Suprapubic skin (tissue), 4 donors: ENCODE measurements around the gene WNT16. TPM values are rescaled to one million over a fixed set of nuclear protein-coding genes. Genes with fewer than 3 reads are reported as not detected.

Experiments used
- DNase-seq, 2 donors: peaks; one replicate each; pipeline ENCODE4 v3.0.0-alpha.2; 2019; ENCODE audit warnings: low spot score in 2 of 2
- H3K27ac ChIP-seq: fragments of 200-600 bp; sonication (generic); one replicate; pipeline ENCODE4 v1.5.1; 2019
- H3K27me3 ChIP-seq: fragments of 200-600 bp; sonication (generic); one replicate; pipeline ENCODE4 v1.5.1; 2019
- H3K36me3 ChIP-seq: fragments of 200-600 bp; sonication (generic); one replicate; pipeline ENCODE4 v1.5.1; 2019
- H3K4me1 ChIP-seq: fragments of 200-600 bp; sonication (generic); one replicate; pipeline ENCODE4 v1.5.1; 2019
- H3K4me3 ChIP-seq: fragments of 200-600 bp; sonication (generic); one replicate; pipeline ENCODE4 v1.5.1; 2019; ENCODE audit warnings: mild to moderate bottlenecking
- H3K9me3 ChIP-seq: fragments of 200-600 bp; sonication (generic); one replicate; pipeline ENCODE4 v1.5.1; 2019
- CTCF ChIP-seq, 2 donors: fragments of 200-600 bp in 1 of 2; fragments of 450-650 bp in 1 of 2; sonication (generic) in 1 of 2; IDR thresholded peaks; one replicate each; pipeline ENCODE4 v1.5.1; 2016 to 2019; ENCODE audit warnings: antibody characterized with exemption in 2 of 2, mild to moderate bottlenecking in 1 of 2, moderate library complexity in 1 of 2
- EP300 ChIP-seq: sonication (generic); formaldehyde crosslinking; IDR thresholded peaks from one replicate; pipeline ENCODE4 v1.6.1; 2017; ENCODE audit warnings: antibody characterized with exemption
- POLR2A ChIP-seq, 2 donors: fragments of 450-650 bp; IDR thresholded peaks; one replicate each; pipeline ENCODE4 v1.6.1; 2017; ENCODE audit warnings: antibody characterized with exemption in 2 of 2, mild to moderate bottlenecking in 2 of 2, moderate library complexity in 2 of 2
- POLR2AphosphoS5 ChIP-seq, 3 donors: sonication (generic); formaldehyde crosslinking; IDR thresholded peaks; one replicate each; pipeline ENCODE4 v1.6.1; 2017; ENCODE audit warnings: antibody characterized with exemption in 3 of 3
- WGBS: methylation state at CpG from one replicate; pipeline ENCODE4 v1.1.5; 2018; 5-methylcytosine and 5-hydroxymethylcytosine counted together
- total RNA-seq, 4 donors: library from RNA; depleted of rRNA; stranded (reverse); fragments of >200 nt; gene quantifications; one replicate each; pipeline ENCODE4 v1.1.0, GENCODE V29; 2016

Gene WNT16
- total RNA-seq, 4 donors from 2014 or later = 11.6 to 28.8 (median 18.3) TPM

- peaks cover 1% of the 10 kb centered on the region for H3K4me1 ChIP-seq
- 82% methylated on average over 5 of the region's 5 CpGs for WGBS
- H3K36me3 ChIP-seq = no peaks in the 10 kb centered on the region
- TF ChIP-seq CTCF (IDR thresholded peaks at IDR 0.05) (no peak), POLR2AphosphoS5 (IDR thresholded peaks at IDR 0.05) (no peak), EP300 (no peak), POLR2A (IDR thresholded peaks at IDR 0.05) (no peak)
- no peaks in the 10 kb centered on the region for H3K9me3 ChIP-seq
- peaks cover 12% of the 10 kb centered on the region for H3K27me3 ChIP-seq
- no peak overlapping the region for H3K4me3 ChIP-seq
- no peak overlapping the region for H3K27ac ChIP-seq
- DNase-seq = no peak
These were observed 5.1 kb upstream of the WNT16 start for GRCh38 chr7:121323515-121324302.

GRCh38 chr7:121327671-121328070, 1.1 kb upstream of the WNT16 start:
- H3K27me3 ChIP-seq = peaks cover 51% of the 10 kb centered on the region
- WGBS = 65% methylated on average over 5 of the region's 5 CpGs
- H3K4me3 ChIP-seq = no peak overlapping the region
- peaks cover 19% of the 10 kb centered on the region for H3K4me1 ChIP-seq
- no peak for DNase-seq
- TF ChIP-seq POLR2A (IDR thresholded peaks at IDR 0.05) (no peak), POLR2AphosphoS5 (IDR thresholded peaks at IDR 0.05) (no peak), EP300 (no peak), CTCF (IDR thresholded peaks at IDR 0.05) (no peak)
- no peaks in the 10 kb centered on the region for H3K9me3 ChIP-seq
- H3K27ac ChIP-seq = no peak overlapping the region
- H3K36me3 ChIP-seq = no peaks in the 10 kb centered on the region

GRCh38 chr7:121329191-121330052, 622 bp downstream of the WNT16 start:
- Histone ChIP-seq H3K27ac (peak overlapping the region; percentile 34), H3K4me1 (peaks cover 19% of the 10 kb centered on the region), H3K9me3 (no peaks in the 10 kb centered on the region), H3K4me3 (peak overlapping the region; percentile 56), H3K36me3 (no peaks in the 10 kb centered on the region), H3K27me3 (peaks cover 69% of the 10 kb centered on the region)
- 1% methylated on average over 36 of the region's 47 CpGs for WGBS
- TF ChIP-seq EP300 = no peak
- no peak for TF ChIP-seq CTCF (IDR thresholded peaks at IDR 0.05)
- TF ChIP-seq POLR2A (IDR thresholded peaks at IDR 0.05) = no peak
- DNase-seq = no peak

GRCh38 chr7:121330053-121330833, 1.4 kb downstream of the WNT16 start:
- WGBS = 1% methylated on average over 49 of the region's 52 CpGs
- Histone ChIP-seq H3K4me1 (peaks cover 19% of the 10 kb centered on the region), H3K36me3 (no peaks in the 10 kb centered on the region), H3K4me3 (peak overlapping the region; percentile 56), H3K9me3 (no peaks in the 10 kb centered on the region), H3K27me3 (peaks cover 77% of the 10 kb centered on the region), H3K27ac (peak overlapping the region; percentile 34)
- no peak for DNase-seq
- TF ChIP-seq CTCF (IDR thresholded peaks at IDR 0.05) (no peak), POLR2A (IDR thresholded peaks at IDR 0.05) (no peak), POLR2AphosphoS5 (IDR thresholded peaks at IDR 0.05) (no peak), EP300 (no peak)
